Measurements from ENCODE around the gene FCHSD2.
"Not testable (repeated sequence)": the region's sequence is repeated elsewhere in the genome, so short reads cannot be mapped to it uniquely, and the experiment has no call there.

FCHSD2 gene

GRCh38 chr11:72859126-72859525, 283.0 kb downstream of the FCHSD2 start:
- no peak for DNase-seq

GRCh38 chr11:72858267-72858666, 283.9 kb downstream of the FCHSD2 start:
- DNase-seq: not testable (repeated sequence)

GRCh38 chr11:72856551-72857345, 285.4 kb downstream of the FCHSD2 start:
- DNase-seq: no peak

DNA sequence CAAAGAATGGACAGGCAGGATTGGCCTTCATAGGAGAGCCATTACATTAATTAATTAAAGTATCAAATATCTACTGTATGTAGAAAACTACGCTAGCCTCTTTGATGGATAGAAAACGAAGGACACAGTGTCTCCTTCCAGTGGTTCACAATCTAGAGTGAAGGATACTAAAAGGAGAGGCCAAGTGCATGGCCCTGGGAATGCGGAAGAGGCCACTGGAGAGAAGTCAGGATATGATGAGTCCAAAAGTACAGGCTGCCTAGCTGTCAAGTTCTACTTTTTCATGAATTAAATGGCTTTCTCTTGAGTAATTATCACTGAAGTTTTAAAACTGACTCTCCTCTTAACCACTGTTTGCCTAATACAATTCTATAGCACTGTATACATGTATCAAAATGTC, 286.1 kb downstream of the FCHSD2 start:
- no peak for DNase-seq

- DNase-seq: no peak
Observed at GRCh38 chr11:72851726-72852125, 290.4 kb downstream of the FCHSD2 start.

- no peak for DNase-seq
Observed at GRCh38 chr11:72850832-72851231, 291.3 kb downstream of the FCHSD2 start.

- DNase-seq: peak; percentile 25
Observed at GRCh38 chr11:72848846-72849466, 293.2 kb downstream of the FCHSD2 start.

GRCh38 chr11:72844356-72844755, 297.8 kb downstream of the FCHSD2 start:
- DNase-seq: no peak

DNA sequence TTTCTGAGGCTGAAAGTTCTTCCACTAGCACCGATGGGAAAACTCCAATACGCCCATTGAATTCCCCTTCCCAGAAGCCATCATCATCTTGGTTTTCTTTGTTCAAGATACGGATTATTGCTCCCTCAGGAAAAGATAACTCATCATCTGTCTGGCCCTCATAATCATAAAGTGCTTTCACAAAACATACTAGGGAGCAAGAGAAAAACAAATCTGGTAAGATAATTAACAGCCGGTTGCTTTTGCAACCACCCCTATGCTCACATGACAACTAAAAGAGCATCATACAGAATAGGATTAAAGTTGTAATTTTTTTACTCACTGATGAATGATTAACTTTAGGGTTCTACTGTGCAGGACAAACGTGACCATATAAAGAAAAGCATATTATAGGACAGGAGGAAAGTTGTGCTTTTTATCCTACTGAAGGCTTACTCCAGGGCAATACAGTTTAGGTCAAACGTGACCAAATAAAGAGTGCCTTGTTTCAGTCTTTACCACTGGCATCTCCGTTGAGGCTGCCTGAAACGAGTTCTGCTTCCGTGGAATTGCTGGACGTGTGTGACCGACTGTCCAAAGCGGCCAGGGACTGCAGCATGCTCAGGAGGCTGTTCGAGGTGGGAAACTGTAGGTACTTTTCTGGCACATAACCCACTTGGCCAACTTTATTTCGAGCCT, 299.3 kb downstream of the FCHSD2 start:
- no peak for DNase-seq

- DNase-seq: no peak
Observed at GRCh38 chr11:72842126-72842525, 300.0 kb downstream of the FCHSD2 start.

DNA sequence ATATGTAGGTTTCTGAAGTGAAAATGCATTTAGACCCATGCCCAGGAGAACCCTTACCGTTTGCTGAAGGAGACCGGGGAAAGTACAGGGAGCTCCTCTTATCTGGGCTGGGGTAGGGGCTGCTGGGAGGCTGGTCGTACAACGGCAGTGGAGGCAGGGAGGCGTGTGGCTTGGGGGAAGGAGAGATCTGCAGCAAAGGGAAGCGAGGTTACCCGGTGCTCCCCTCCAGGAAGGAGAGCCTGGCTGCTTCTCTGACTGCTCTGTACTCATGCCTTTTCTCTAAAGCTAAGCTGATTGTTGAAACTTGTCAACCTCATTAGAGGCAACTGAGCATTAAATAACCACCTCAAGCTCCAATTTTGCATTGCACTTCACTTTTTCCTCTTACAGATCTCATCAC, 300.7 kb downstream of the FCHSD2 start:
- DNase-seq: no peak

- no peak for DNase-seq
Observed at GRCh38 chr11:72840780-72841179, 301.3 kb downstream of the FCHSD2 start.

GRCh38 chr11:72838691-72839305, 303.3 kb downstream of the FCHSD2 start:
- no peak for DNase-seq

DNA sequence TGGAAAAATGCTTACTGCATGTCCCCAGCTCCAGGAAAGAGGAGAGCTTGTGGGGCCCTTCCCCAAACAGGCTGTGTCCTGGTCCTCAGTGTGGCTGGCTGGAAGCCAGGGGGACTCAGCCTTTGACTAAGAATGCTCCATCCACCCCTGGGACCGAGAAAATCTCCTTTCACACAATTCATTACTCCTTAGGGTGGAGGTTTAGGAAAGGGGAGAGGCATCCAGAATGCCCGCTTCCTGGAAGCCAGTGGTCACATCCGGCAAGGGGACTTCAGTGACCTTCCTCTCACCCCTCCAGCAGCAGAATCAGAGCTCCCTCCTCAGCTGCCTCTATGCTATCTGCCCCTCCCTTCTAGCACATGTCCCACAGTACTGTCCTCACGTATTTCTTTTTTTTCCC, 306.0 kb downstream of the FCHSD2 start:
- no peak for DNase-seq

DNA sequence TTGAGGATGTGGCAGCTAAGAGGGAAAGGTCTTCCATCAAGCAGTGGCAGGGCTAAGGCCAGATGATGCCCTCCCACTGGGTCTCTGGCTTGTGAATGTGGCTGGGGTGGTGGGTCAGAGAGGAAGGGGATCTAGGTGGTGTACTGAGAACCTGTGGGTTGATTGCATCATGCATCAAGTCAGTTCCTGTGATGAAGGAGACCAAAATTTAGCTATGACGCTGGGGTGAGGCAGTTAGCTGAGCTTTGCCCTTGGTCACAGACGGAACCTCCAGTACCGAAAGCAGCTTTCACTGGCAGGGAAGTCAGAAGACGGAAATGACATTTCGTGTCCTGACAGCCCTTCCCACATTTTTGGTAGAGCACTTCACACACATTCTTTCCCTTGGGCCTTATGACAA, 307.2 kb downstream of the FCHSD2 start:
- DNase-seq: no peak

DNA sequence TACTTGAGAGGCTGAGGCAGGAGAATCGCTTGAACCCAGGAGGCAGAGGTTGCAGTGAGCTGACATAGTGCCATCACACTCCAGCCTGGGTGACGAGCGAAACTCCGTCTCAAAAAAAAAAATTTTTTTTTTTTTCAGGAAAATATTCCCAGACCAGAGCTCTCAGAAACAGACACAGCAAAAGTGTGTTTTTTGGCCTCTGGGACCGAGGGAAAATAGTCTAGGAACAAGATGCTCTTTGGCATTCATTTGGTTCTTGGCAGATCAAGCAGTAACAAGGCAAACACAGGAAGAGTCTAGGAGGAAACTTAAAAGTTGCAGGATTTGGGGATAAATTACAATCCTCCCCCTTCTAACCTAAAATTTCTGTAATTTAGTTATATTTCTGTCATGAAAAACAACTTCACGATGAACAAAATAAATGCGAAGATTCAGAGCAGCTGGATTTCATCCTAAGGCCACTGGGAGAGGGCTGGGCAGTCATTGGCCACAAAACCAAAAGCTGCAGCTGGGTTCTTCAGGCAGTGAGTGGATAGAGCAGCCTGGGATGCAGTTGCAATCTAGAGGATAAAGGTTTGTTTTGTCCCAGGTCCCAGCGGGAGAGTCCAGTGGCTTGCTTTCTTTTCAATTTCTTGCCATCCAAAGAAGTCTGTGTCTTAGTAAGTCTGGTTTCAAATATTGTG, 308.2 kb downstream of the FCHSD2 start:
- DNase-seq: no peak

DNA sequence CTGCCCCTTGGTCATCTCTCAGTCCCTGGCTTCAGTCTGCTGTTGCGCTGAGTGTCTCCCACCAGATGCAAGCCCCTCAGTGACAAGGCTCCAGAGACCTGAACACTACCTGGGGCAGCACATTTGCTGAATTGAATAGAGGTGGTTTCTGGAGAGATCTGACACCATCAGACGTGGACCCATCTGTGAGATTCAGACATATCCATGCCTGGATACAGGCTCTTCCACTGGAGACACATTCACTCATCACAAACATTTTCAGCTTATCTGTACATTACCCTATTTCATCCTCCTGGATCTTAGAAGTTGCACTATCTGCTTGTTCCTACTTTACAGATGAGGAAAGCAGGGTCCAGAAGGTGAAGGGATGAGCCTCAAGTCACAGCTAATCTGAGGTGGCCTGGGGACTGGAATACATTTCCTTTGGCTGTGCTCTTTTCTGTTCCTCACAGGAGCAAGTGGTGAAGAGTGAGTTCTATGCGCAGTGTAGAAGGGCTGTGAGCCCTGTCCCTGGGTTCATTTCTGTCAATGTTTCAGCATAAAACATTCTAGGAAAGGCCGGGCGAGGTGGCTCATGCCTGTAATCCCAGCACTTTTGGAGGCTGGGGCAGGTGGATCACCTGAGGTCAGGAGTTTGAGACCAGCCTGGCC, 308.9 kb downstream of the FCHSD2 start:
- no peak for DNase-seq

GRCh38 chr11:72832301-72833082, 309.6 kb downstream of the FCHSD2 start:
- no peak for DNase-seq

GRCh38 chr11:72831521-72832300, 310.4 kb downstream of the FCHSD2 start:
- DNase-seq: peak; percentile 62

DNA sequence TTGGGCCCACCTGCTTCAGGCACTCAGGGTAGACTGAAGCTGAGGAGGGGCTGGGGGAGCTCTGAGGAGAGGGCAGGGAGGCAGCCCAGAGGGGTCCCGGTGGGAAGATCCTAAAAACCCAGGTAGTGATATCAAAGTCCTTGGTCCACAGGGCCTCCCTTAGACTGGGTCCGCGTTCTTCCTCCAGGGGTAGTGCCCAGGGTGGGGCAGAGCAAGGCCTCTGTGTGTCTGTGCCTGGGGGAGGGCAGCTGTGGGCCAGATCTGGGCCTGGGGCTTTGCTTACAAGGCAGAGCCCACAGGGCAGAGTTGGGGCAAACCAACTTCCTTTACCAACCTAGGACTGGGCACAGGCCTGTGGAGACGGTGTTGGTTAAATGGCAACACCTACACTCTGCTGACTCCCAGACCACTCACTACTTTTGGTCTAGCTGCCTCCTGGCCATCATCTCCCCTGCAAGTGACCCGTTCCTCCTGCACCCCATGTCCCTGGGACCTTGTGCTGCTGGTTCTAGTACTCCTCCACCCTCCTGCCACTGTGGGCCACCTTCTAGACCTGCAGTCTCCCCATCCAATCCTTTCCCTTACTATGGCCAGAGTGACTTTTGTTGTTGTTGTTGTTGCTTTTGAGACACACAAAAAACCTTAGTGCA, 312.1 kb downstream of the FCHSD2 start:
- no peak for DNase-seq

All from stimulated activated CD4-positive, alpha-beta T cell treated with anti-CD3 and anti-CD28 coated beads, Interleukin-4, amount 100 ng/mL, for 1 hour (primary cell).